GM10248 (cell line): Measurements from ENCODE around the gene TNIP2.
"Not testable (repeated sequence)": the region's sequence is repeated elsewhere in the genome, so short reads cannot be mapped to it uniquely, and the experiment has no call there.

Experiments used
- CTCF ChIA-PET: fragments of 300-600 bp; sonication (Branson Sonifier 250); formaldehyde crosslinking; extraction: SDS; loops from one replicate; lab custom pipeline; 2021; ENCODE audit warnings: antibody characterized with exemption; lab: Yijun Ruan, JAX
- POLR2A ChIA-PET: fragments of 350-650 bp; sonication (Branson Sonifier 250); formaldehyde crosslinking; extraction: SDS; loops from one replicate; lab custom pipeline; 2020; ENCODE audit warnings: antibody characterized with exemption; lab: Yijun Ruan, JAX
- DNase-seq: peaks from one replicate; pipeline ENCODE4 v3.0.0; 2012; ENCODE audit errors: extremely low spot score
- CTCF ChIP-seq: IDR thresholded peaks from 2 replicates; pipeline ENCODE4 v1.5.1; 2012; ENCODE audit warnings: mild to moderate bottlenecking, low read depth; ENCODE audit errors: extremely low read depth, missing control alignments, control extremely low read depth

The TNIP2 gene

GRCh38 chr4:2728806-2729532 lies 27.2 kb downstream of the TNIP2 start:
- CTCF ChIA-PET, result interaction anchor here (0.9 to 1.7 kb wide), 5 partner anchors 13 to 130 kb away, joined by 3 to 5 read pairs (median 3); no protein-coding TSS in a partner anchor
- TF ChIP-seq CTCF, result no peak
- POLR2A ChIA-PET, result interaction anchor here (0.5 kb wide), 1 partner anchor 197 kb away, joined by 3 read pairs; no protein-coding TSS in a partner anchor
- no peak for DNase-seq

GRCh38 chr4:2728221-2728620 lies 27.9 kb downstream of the TNIP2 start:
- POLR2A ChIA-PET, result interaction anchor here (0.5 kb wide), 1 partner anchor 197 kb away, joined by 3 read pairs; no protein-coding TSS in a partner anchor
- CTCF ChIA-PET, result interaction anchor here (1.2 to 1.7 kb wide), 2 partner anchors 18 to 129 kb away, joined by 3 to 5 read pairs; no protein-coding TSS in a partner anchor
- no peak for DNase-seq
- TF ChIP-seq CTCF, result no peak

GRCh38 chr4:2726881-2727280 lies 29.3 kb downstream of the TNIP2 start:
- POLR2A ChIA-PET, DNase-seq, CTCF ChIA-PET: not testable (repeated sequence)

GRCh38 chr4:2725380-2725779 lies 30.8 kb downstream of the TNIP2 start:
- DNase-seq, result no peak

GRCh38 chr4:2723751-2724150 lies 32.4 kb downstream of the TNIP2 start:
- POLR2A ChIA-PET, result no interaction called here
- TF ChIP-seq CTCF, result no peak
- DNase-seq, result no peak
- CTCF ChIA-PET, result interaction anchor here (1.4 kb wide), 1 partner anchor 20 kb away, joined by 4 read pairs; no protein-coding TSS in a partner anchor

More at GRCh38 chr4:2725380-2725779, 30.8 kb downstream of the TNIP2 start:
- ChIA-PET CTCF (interaction anchor here (1.4 kb wide), 1 partner anchor 166 kb away, joined by 4 read pairs; no protein-coding TSS in a partner anchor), POLR2A (interaction anchor here (0.7 kb wide), 2 partner anchors 32 to 1961 kb away, joined by 3 to 7 read pairs; no protein-coding TSS in a partner anchor)
- no peak for TF ChIP-seq CTCF

- TF ChIP-seq CTCF, result no peak
- DNase-seq, result no peak
- ChIA-PET POLR2A (no interaction called here), CTCF (interaction anchor here (1.2 to 2.0 kb wide), 2 partner anchors 10 to 36 kb away, joined by 4 to 5 read pairs; no protein-coding TSS in a partner anchor)
These were observed 34.1 kb downstream of the TNIP2 start for GRCh38 chr4:2722033-2722432.

GRCh38 chr4:2721586-2721985 lies 34.5 kb downstream of the TNIP2 start:
- DNase-seq, result no peak
- ChIA-PET CTCF (interaction anchor here (1.2 to 2.0 kb wide), 2 partner anchors 11 to 36 kb away, joined by 4 to 5 read pairs; no protein-coding TSS in a partner anchor), POLR2A (no interaction called here)
- TF ChIP-seq CTCF, result no peak
